HEK293 (cell line): ENCODE data around the gene XYLT2.

Experiments used
- CTCF ChIA-PET: fragments of 350-600 bp; formaldehyde crosslinking; extraction: SDS; loops from one replicate; lab custom pipeline; 2021; ENCODE audit warnings: antibody characterized with exemption; lab: Yijun Ruan, JAX
- POLR2A ChIA-PET: fragments of 300-600 bp; formaldehyde crosslinking; extraction: SDS; loops from one replicate; lab custom pipeline; 2020; ENCODE audit warnings: antibody characterized with exemption, inconsistent platforms; lab: Yijun Ruan, JAX
- H3K27ac ChIP-seq: fragments of 200-500 bp; sonication (Bioruptor generic); 2 replicates; pipeline ENCODE4 v1.5.1; 2014; ENCODE audit warnings: low read depth, low read length, control low read depth, inconsistent platforms; ENCODE audit errors: extremely low read depth
- H3K36me3 ChIP-seq, 2 experiments: fragments of 200-500 bp in 1 of 2; sonication (Bioruptor generic) in 1 of 2; 1 replicate in 1 of 2; 2 replicates in 1 of 2; pipeline ENCODE4 v1.5.1; 2014 to 2017; ENCODE audit warnings: inconsistent platforms in 2 of 2, low read length in 2 of 2; ENCODE audit not compliant: control insufficient read depth in 2 of 2, insufficient read depth in 1 of 2
- H3K4me1 ChIP-seq: fragments of 200-500 bp; sonication (Bioruptor generic); 2 replicates; pipeline ENCODE4 v1.5.1; 2014; ENCODE audit warnings: mild to moderate bottlenecking, low read length, inconsistent platforms; ENCODE audit not compliant: control insufficient read depth, insufficient read depth
- H3K4me3 ChIP-seq: 2 replicates; pipeline ENCODE4 v1.5.1; 2011; ENCODE audit warnings: low read depth, mild to moderate bottlenecking, control low read depth, low read length, moderate library complexity
- H3K9me3 ChIP-seq: fragments of 200-500 bp; sonication (Bioruptor generic); 2 replicates; pipeline ENCODE4 v1.5.1; 2014; ENCODE audit warnings: low read depth, low read length, inconsistent platforms; ENCODE audit not compliant: control insufficient read depth, insufficient read depth
- BCL11A ChIP-seq: fragments of 450-650 bp; formaldehyde crosslinking; IDR thresholded peaks from 2 replicates; pipeline ENCODE4 v1.5.1; 2016; ENCODE audit warnings: low read depth, missing biosample characterization, missing genetic modification characterization
- GLI2 ChIP-seq: fragments of 450-650 bp; formaldehyde crosslinking; IDR thresholded peaks from 2 replicates; pipeline ENCODE4; 2017; ENCODE audit warnings: missing biosample characterization, missing genetic modification characterization, low read depth, borderline replicate concordance
- KLF8 ChIP-seq: fragments of 450-650 bp; formaldehyde crosslinking; IDR thresholded peaks from 2 replicates; pipeline ENCODE4 v1.5.1; 2016; ENCODE audit warnings: missing biosample characterization, missing genetic modification characterization
- RBAK ChIP-seq: fragments of 450-650 bp; formaldehyde crosslinking; IDR thresholded peaks from 2 replicates; pipeline ENCODE4 v1.5.1; 2016; ENCODE audit warnings: missing biosample characterization, missing genetic modification characterization
- REPIN1 ChIP-seq: fragments of 450-650 bp; formaldehyde crosslinking; IDR thresholded peaks from 2 replicates; pipeline ENCODE4 v1.5.1; 2017; ENCODE audit warnings: missing biosample characterization, missing genetic modification characterization, low read depth
- SALL2 ChIP-seq: fragments of 450-650 bp; formaldehyde crosslinking; IDR thresholded peaks from 2 replicates; pipeline ENCODE4 v1.5.0; 2017; ENCODE audit warnings: missing biosample characterization, mild to moderate bottlenecking, missing genetic modification characterization, borderline replicate concordance
- SP3 ChIP-seq: fragments of 450-650 bp; formaldehyde crosslinking; IDR thresholded peaks from 2 replicates; pipeline ENCODE4 v1.5.1; 2016; ENCODE audit warnings: missing biosample characterization, missing genetic modification characterization
- YY1 ChIP-seq: fragments of 450-650 bp; formaldehyde crosslinking; IDR thresholded peaks from 2 replicates; pipeline ENCODE4 v1.5.1; 2018; ENCODE audit warnings: missing biosample characterization, missing genetic modification characterization
- ZBTB21 ChIP-seq: fragments of 450-650 bp; formaldehyde crosslinking; IDR thresholded peaks from 2 replicates; pipeline ENCODE4 v1.5.1; 2017; ENCODE audit warnings: missing biosample characterization, missing genetic modification characterization
- ZFHX2 ChIP-seq: fragments of 450-650 bp; formaldehyde crosslinking; conservative IDR thresholded peaks from 2 replicates; pipeline ENCODE4 v1.5.1; 2016; ENCODE audit warnings: missing biosample characterization, missing genetic modification characterization
- ZFP41 ChIP-seq: fragments of 450-650 bp; formaldehyde crosslinking; IDR thresholded peaks from 2 replicates; pipeline ENCODE4 v1.5.1; 2016; ENCODE audit warnings: missing biosample characterization, missing genetic modification characterization, borderline replicate concordance
- ZNF112 ChIP-seq: fragments of 450-650 bp; formaldehyde crosslinking; IDR thresholded peaks from 2 replicates; pipeline ENCODE4 v1.5.0; 2017; ENCODE audit warnings: missing biosample characterization, missing genetic modification characterization
- ZNF121 ChIP-seq: fragments of 450-650 bp; formaldehyde crosslinking; IDR thresholded peaks from 2 replicates; pipeline ENCODE4 v1.5.1; 2016; ENCODE audit warnings: missing biosample characterization, missing genetic modification characterization
- ZNF202 ChIP-seq: fragments of 450-650 bp; formaldehyde crosslinking; IDR thresholded peaks from 2 replicates; pipeline ENCODE4 v1.5.1; 2016; ENCODE audit warnings: missing biosample characterization, missing genetic modification characterization, borderline replicate concordance
- ZNF223 ChIP-seq: fragments of 450-650 bp; formaldehyde crosslinking; IDR thresholded peaks from 2 replicates; pipeline ENCODE4 v1.5.1; 2016; ENCODE audit warnings: missing biosample characterization, missing genetic modification characterization
- ZNF239 ChIP-seq: fragments of 450-650 bp; formaldehyde crosslinking; IDR thresholded peaks from 2 replicates; pipeline ENCODE4 v1.5.1; 2016; ENCODE audit warnings: missing biosample characterization, missing genetic modification characterization
- ZNF24 ChIP-seq: fragments of 450-650 bp; formaldehyde crosslinking; IDR thresholded peaks from 2 replicates; pipeline ENCODE4 v1.5.1; 2016; ENCODE audit warnings: missing biosample characterization, missing genetic modification characterization
- ZNF302 ChIP-seq: fragments of 450-650 bp; formaldehyde crosslinking; IDR thresholded peaks from 2 replicates; pipeline ENCODE4 v1.5.1; 2016; ENCODE audit warnings: missing biosample characterization, missing genetic modification characterization, low read depth
- ZNF335 ChIP-seq: fragments of 450-650 bp; formaldehyde crosslinking; conservative IDR thresholded peaks from 2 replicates; pipeline ENCODE4 v1.5.1; 2016; ENCODE audit warnings: missing biosample characterization, missing genetic modification characterization
- ZNF549 ChIP-seq: fragments of 450-650 bp; IDR thresholded peaks from 2 replicates; pipeline ENCODE4 v1.5.1; 2018; ENCODE audit warnings: missing biosample characterization, missing genetic modification characterization, mild to moderate bottlenecking, inconsistent platforms, moderate library complexity
- ZNF558 ChIP-seq: fragments of 450-650 bp; formaldehyde crosslinking; IDR thresholded peaks from 2 replicates; pipeline ENCODE4 v1.5.1; 2016; ENCODE audit warnings: missing biosample characterization, missing genetic modification characterization
- ZNF645 ChIP-seq: fragments of 450-650 bp; formaldehyde crosslinking; IDR thresholded peaks from 2 replicates; pipeline ENCODE4; 2016; ENCODE audit warnings: missing biosample characterization, missing genetic modification characterization
- ZNF670 ChIP-seq: fragments of 450-650 bp; formaldehyde crosslinking; IDR thresholded peaks from 2 replicates; pipeline ENCODE4 v1.5.1; 2016; ENCODE audit warnings: missing biosample characterization, missing genetic modification characterization, low read depth
- ZNF792 ChIP-seq: fragments of 450-650 bp; formaldehyde crosslinking; IDR thresholded peaks from 2 replicates; pipeline ENCODE4 v1.5.1; 2016; ENCODE audit warnings: missing biosample characterization, missing genetic modification characterization
- ZSCAN23 ChIP-seq: fragments of 450-650 bp; formaldehyde crosslinking; IDR thresholded peaks from 2 replicates; pipeline ENCODE4 v1.5.1; 2016; ENCODE audit warnings: missing biosample characterization, missing genetic modification characterization
- ZSCAN30 ChIP-seq: fragments of 450-650 bp; IDR thresholded peaks from 2 replicates; pipeline ENCODE4 v1.5.1; 2018; ENCODE audit warnings: missing biosample characterization, mild to moderate bottlenecking, missing genetic modification characterization, moderate library complexity
- TF ChIP-seq, protein P1 (sequence below): fragments of 450-650 bp; formaldehyde crosslinking; IDR thresholded peaks from 2 replicates; pipeline ENCODE4 v1.5.1; 2016; ENCODE audit warnings: missing biosample characterization, missing genetic modification characterization
- TF ChIP-seq, protein P2 (sequence below): fragments of 450-650 bp; formaldehyde crosslinking; IDR thresholded peaks from 2 replicates; pipeline ENCODE4 v1.5.1; 2016; ENCODE audit warnings: missing biosample characterization, missing genetic modification characterization

Gene XYLT2

GRCh38 chr17:50344731-50345365, 1.1 kb upstream of the XYLT2 start:
- ChIA-PET POLR2A (interaction anchor here (0.5 to 1.7 kb wide), 3 partner anchors 11 to 145 kb away, joined by 3 to 9 read pairs (median 6); no protein-coding TSS in a partner anchor), CTCF (interaction anchor here (1.0 kb wide), 2 partner anchors 145 to 148 kb away, joined by 3 to 4 read pairs; no protein-coding TSS in a partner anchor)
- Histone ChIP-seq H3K27ac (no peak overlapping the region), H3K9me3 (no peaks in the 10 kb centered on the region), H3K36me3 (peaks cover 0 to 6% of the 10 kb centered on the region in 2 experiments; a peak in 1 of 3 replicates), H3K4me3 (no peak overlapping the region), H3K4me1 (peaks cover 11% of the 10 kb centered on the region)
- TF ChIP-seq, protein P1, sequence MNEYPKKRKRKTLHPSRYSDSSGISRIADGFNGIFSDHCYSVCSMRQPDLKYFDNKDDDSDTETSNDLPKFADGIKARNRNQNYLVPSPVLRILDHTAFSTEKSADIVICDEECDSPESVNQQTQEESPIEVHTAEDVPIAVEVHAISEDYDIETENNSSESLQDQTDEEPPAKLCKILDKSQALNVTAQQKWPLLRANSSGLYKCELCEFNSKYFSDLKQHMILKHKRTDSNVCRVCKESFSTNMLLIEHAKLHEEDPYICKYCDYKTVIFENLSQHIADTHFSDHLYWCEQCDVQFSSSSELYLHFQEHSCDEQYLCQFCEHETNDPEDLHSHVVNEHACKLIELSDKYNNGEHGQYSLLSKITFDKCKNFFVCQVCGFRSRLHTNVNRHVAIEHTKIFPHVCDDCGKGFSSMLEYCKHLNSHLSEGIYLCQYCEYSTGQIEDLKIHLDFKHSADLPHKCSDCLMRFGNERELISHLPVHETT (tag by site-specific recombination): no peak
- TF ChIP-seq ZNF112 (tag by site-specific recombination) (no peak), GLI2 (tag by site-specific recombination) (no peak), ZNF302 (tag by site-specific recombination) (no peak)

- Histone ChIP-seq H3K4me3 (peak overlapping the region; percentile 88), H3K27ac (peak overlapping the region; percentile 83; the same call in 1 of the 2 replicates), H3K9me3 (no peaks in the 10 kb centered on the region), H3K36me3 (peaks cover 0 to 6% of the 10 kb centered on the region in 2 experiments; a peak in 1 of 3 replicates), H3K4me1 (peaks cover 11% of the 10 kb centered on the region)
- ChIA-PET POLR2A (interaction anchor here (0.5 to 2.0 kb wide), 12 partner anchors 9 to 260 kb away, joined by 3 to 10 read pairs (median 3); partner anchors contain the start of genes EME1 and MRPL27), CTCF (interaction anchor here (0.5 to 4.2 kb wide), 6 partner anchors 11 to 603 kb away, joined by 3 to 39 read pairs (median 4); no protein-coding TSS in a partner anchor)
- TF ChIP-seq ZNF121 (tag by site-specific recombination) (no peak), SALL2 (tag by site-specific recombination) (no peak), ZNF645 (tag by site-specific recombination) (no peak), ZNF24 (tag by site-specific recombination) (no peak), REPIN1 (tag by site-specific recombination) (no peak), ZSCAN30 (tag by site-specific recombination) (no peak), ZNF670 (no peak), ZFP41 (no peak), RBAK (tag by site-specific recombination) (no peak), ZNF558 (tag by site-specific recombination) (no peak), ZNF202 (no peak), YY1 (tag by site-specific recombination) (no peak), ZSCAN23 (tag by site-specific recombination) (no peak), ZNF792 (tag by site-specific recombination) (no peak), ZNF223 (tag by site-specific recombination) (no peak), ZBTB21 (tag by site-specific recombination) (peak; percentile 8; the same call in 1 of the 2 replicates), ZNF302 (tag by site-specific recombination) (no peak), ZNF335 (peak; percentile 85), BCL11A (tag by site-specific recombination) (no peak), ZNF239 (tag by site-specific recombination) (no peak), KLF8 (peak; percentile 25; the same call in 1 of the 2 replicates), SP3 (peak; percentile 73), ZFHX2 (peak; percentile 91), ZNF549 (no peak)
- TF ChIP-seq, protein P2, sequence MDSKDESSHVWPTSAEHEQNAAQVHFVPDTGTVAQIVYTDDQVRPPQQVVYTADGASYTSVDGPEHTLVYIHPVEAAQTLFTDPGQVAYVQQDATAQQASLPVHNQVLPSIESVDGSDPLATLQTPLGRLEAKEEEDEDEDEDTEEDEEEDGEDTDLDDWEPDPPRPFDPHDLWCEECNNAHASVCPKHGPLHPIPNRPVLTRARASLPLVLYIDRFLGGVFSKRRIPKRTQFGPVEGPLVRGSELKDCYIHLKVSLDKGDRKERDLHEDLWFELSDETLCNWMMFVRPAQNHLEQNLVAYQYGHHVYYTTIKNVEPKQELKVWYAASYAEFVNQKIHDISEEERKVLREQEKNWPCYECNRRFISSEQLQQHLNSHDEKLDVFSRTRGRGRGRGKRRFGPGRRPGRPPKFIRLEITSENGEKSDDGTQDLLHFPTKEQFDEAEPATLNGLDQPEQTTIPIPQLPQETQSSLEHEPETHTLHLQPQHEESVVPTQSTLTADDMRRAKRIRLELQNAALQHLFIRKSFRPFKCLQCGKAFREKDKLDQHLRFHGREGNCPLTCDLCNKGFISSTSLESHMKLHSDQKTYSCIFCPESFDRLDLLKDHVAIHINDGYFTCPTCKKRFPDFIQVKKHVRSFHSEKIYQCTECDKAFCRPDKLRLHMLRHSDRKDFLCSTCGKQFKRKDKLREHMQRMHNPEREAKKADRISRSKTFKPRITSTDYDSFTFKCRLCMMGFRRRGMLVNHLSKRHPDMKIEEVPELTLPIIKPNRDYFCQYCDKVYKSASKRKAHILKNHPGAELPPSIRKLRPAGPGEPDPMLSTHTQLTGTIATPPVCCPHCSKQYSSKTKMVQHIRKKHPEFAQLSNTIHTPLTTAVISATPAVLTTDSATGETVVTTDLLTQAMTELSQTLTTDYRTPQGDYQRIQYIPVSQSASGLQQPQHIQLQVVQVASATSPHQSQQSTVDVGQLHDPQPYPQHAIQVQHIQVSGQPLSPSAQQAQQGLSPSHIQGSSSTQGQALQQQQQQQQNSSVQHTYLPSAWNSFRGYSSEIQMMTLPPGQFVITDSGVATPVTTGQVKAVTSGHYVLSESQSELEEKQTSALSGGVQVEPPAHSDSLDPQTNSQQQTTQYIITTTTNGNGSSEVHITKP (tag by site-specific recombination): no peak
These were observed 589 bp downstream of the XYLT2 start for GRCh38 chr17:50346313-50347116.
